HFFc6 (cell line): Measurements from ENCODE around the gene FAXC. TPM values are rescaled to one million over a fixed set of nuclear protein-coding genes. Genes with fewer than 3 reads are reported as not detected.
"Not testable (repeated sequence)": the region's sequence is repeated elsewhere in the genome, so short reads cannot be mapped to it uniquely, and the experiment has no call there.

ENCODE experiments used
- DNase-seq: peaks from one replicate; pipeline ENCODE4 v3.0.0-alpha.2; 2018
- H3K27ac Mint-ChIP-seq: 2 replicates; pipeline ENCODE4 v1.8.0; 2020; ENCODE audit warnings: mild to moderate bottlenecking, mixed read lengths
- H3K27me3 Mint-ChIP-seq: 2 replicates; pipeline ENCODE4 v1.8.0; 2021; ENCODE audit warnings: mild to moderate bottlenecking, moderate library complexity, mixed read lengths; ENCODE audit not compliant: insufficient read depth
- H3K36me3 Mint-ChIP-seq: 2 replicates; pipeline ENCODE4 v1.8.0; 2021; ENCODE audit warnings: low read depth, mixed read lengths
- H3K4me1 Mint-ChIP-seq: 2 replicates; pipeline ENCODE4 v1.8.0; 2020; ENCODE audit warnings: low read depth, mixed read lengths
- H3K4me3 Mint-ChIP-seq: 2 replicates; pipeline ENCODE4 v1.8.0; 2020; ENCODE audit warnings: mild to moderate bottlenecking, moderate library complexity, mixed read lengths
- H3K9me3 Mint-ChIP-seq: 2 replicates; pipeline ENCODE4 v1.8.0; 2020; ENCODE audit warnings: mild to moderate bottlenecking, mixed read lengths
- total RNA-seq, 6 experiments: library from RNA; stranded (reverse); fragmentation: NEBNext Ultra II Directional; extraction: Animal tissue kit (Norgen Biotek cat#: 25700); gene quantifications; 2 replicates in 1 of 6; 3 replicates in 5 of 6; pipeline ENCODE4 v1.2.3, GENCODE V29; 2021
- TF ChIP-seq, protein P1 (sequence below): fragments of 200-600 bp; sonication (generic); IDR thresholded peaks from 2 replicates; pipeline ENCODE4 v1.5.0; 2021; ENCODE audit warnings: antibody characterized with exemption, mild to moderate bottlenecking

Gene FAXC
- total RNA-seq, 6 experiments from 2014 or later, result 1.6 to 3.0 (median 1.9) TPM

DNA sequence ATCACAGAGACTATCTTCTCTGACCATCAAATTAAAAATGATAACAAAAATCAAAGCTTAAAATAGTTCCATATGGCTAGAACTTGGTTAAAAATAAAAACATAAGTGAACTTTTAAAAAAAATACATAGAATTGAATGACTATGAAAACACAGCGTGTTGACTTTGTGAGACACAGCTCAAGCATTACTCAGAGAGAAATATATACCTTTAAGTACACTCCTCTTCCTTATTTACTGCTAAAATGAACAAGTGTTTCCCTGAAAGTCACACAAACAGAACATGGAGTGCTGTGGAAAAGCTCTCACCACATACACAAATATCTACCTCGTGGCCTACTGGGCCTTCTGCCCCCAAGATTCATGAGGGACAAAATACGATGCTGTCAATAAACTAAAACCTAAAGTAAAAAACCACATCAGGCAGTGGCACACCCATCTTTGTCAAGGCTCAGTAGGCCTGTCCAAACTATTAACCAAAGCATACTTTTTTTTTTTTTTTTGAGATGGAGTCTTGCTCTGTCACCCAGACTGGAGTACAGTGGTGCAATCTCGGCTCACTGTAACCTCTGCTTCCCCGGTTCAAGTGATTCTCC lies 7.5 kb downstream of the FAXC start:
- H3K27ac Mint-ChIP-seq, result no peak overlapping the region; the same call in 1 of the 2 replicates

GRCh38 chr6:99338188-99338587 lies 11.3 kb downstream of the FAXC start:
- no peaks in the 10 kb centered on the region; the same call in none of the 2 replicates for H3K27me3 Mint-ChIP-seq
- TF ChIP-seq, protein P1, sequence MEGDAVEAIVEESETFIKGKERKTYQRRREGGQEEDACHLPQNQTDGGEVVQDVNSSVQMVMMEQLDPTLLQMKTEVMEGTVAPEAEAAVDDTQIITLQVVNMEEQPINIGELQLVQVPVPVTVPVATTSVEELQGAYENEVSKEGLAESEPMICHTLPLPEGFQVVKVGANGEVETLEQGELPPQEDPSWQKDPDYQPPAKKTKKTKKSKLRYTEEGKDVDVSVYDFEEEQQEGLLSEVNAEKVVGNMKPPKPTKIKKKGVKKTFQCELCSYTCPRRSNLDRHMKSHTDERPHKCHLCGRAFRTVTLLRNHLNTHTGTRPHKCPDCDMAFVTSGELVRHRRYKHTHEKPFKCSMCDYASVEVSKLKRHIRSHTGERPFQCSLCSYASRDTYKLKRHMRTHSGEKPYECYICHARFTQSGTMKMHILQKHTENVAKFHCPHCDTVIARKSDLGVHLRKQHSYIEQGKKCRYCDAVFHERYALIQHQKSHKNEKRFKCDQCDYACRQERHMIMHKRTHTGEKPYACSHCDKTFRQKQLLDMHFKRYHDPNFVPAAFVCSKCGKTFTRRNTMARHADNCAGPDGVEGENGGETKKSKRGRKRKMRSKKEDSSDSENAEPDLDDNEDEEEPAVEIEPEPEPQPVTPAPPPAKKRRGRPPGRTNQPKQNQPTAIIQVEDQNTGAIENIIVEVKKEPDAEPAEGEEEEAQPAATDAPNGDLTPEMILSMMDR, result no peak
- H3K36me3 Mint-ChIP-seq, result no peaks in the 10 kb centered on the region
- H3K27ac Mint-ChIP-seq, result no peak overlapping the region
- H3K4me1 Mint-ChIP-seq, result peaks cover 10% of the 10 kb centered on the region; the same call in 1 of the 2 replicates
- no peak for DNase-seq
- no peak overlapping the region for H3K4me3 Mint-ChIP-seq
- no peaks in the 10 kb centered on the region for H3K9me3 Mint-ChIP-seq

More for the DNA sequence above, 7.5 kb downstream of the FAXC start:
- Mint-ChIP-seq H3K36me3 (no peaks in the 10 kb centered on the region), H3K4me3 (no peak overlapping the region), H3K9me3 (no peaks in the 10 kb centered on the region), H3K27me3 (peaks cover 3% of the 10 kb centered on the region), H3K4me1 (peaks cover 30% of the 10 kb centered on the region)
- TF ChIP-seq, protein P1, result no peak
- no peak for DNase-seq

GRCh38 chr6:99335298-99335697 lies 14.2 kb downstream of the FAXC start:
- not testable (repeated sequence) for H3K36me3 Mint-ChIP-seq, H3K4me1 Mint-ChIP-seq

DNA sequence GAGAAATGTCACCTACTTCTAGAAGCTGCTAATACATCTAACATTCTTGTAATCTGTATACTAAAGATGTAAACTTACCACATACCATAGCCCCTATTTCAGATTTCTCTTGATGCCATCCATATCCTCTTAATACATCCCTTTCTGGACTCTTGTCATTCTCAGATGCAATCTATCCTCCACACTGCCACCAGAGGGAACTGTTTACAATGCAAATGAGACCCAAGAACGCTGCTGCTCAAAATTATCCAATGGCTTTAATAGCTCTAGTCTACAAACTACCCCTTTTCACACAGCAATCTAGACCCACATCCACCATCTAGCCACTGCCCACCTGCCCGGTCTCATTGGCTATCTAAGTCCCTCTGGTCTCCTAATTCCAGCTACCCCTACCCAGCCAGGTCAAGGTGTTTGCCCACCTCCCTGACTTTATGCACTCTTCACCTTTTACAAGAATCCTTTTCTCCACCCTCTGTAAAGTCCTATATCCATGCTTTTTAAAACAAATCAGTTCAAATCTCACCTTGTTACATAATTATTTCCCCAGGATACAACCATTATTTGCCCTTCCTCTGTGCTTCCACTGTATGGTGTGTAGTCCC lies 14.8 kb downstream of the FAXC start:
- DNase-seq, result peak; percentile 60
- H3K36me3 Mint-ChIP-seq, result no peaks in the 10 kb centered on the region
- TF ChIP-seq, protein P1, result peak; percentile 80
- H3K4me1 Mint-ChIP-seq, result peaks cover 6% of the 10 kb centered on the region; the same call in 1 of the 2 replicates
- H3K9me3 Mint-ChIP-seq, result no peaks in the 10 kb centered on the region
- no peaks in the 10 kb centered on the region; the same call in 1 of the 2 replicates for H3K27me3 Mint-ChIP-seq
- no peak overlapping the region for H3K4me3 Mint-ChIP-seq
- H3K27ac Mint-ChIP-seq, result no peak overlapping the region

More at GRCh38 chr6:99335298-99335697, 14.2 kb downstream of the FAXC start:
- not testable (repeated sequence) for H3K27me3 Mint-ChIP-seq, H3K4me3 Mint-ChIP-seq, H3K27ac Mint-ChIP-seq, DNase-seq, H3K9me3 Mint-ChIP-seq

GRCh38 chr6:99333068-99333467 lies 16.4 kb downstream of the FAXC start:
- Mint-ChIP-seq H3K4me3 (no peak overlapping the region), H3K36me3 (no peaks in the 10 kb centered on the region), H3K9me3 (no peaks in the 10 kb centered on the region), H3K27ac (no peak overlapping the region), H3K4me1 (peaks cover 6% of the 10 kb centered on the region; the same call in 1 of the 2 replicates), H3K27me3 (no peaks in the 10 kb centered on the region; the same call in 1 of the 2 replicates)
- no peak for DNase-seq
- TF ChIP-seq, protein P1, result no peak

GRCh38 chr6:99331531-99331930 lies 17.9 kb downstream of the FAXC start:
- DNase-seq, result no peak
- H3K9me3 Mint-ChIP-seq, result no peaks in the 10 kb centered on the region
- TF ChIP-seq, protein P1, result no peak
- H3K4me3 Mint-ChIP-seq, result no peak overlapping the region
- no peaks in the 10 kb centered on the region for H3K36me3 Mint-ChIP-seq
- H3K27me3 Mint-ChIP-seq, result no peaks in the 10 kb centered on the region; the same call in 1 of the 2 replicates
- H3K4me1 Mint-ChIP-seq, result peaks cover 6% of the 10 kb centered on the region; the same call in 1 of the 2 replicates
- H3K27ac Mint-ChIP-seq, result no peak overlapping the region
